Mesenchymal stem cell (in vitro differentiated cells and primary cell): Measurements from ENCODE around the gene KAT6B.

Experiments
- DNase-seq: peaks from one replicate; pipeline ENCODE4 v3.0.0-alpha.2; 2013
- H2AFZ ChIP-seq: one replicate; pipeline ENCODE4 v1.6.1; 2013; ENCODE audit warnings: low read depth, mild to moderate bottlenecking, control low read depth, inconsistent platforms, low read length, moderate library complexity
- H2AK5ac ChIP-seq: 2 replicates; pipeline ENCODE4 v1.6.1; 2013; ENCODE audit warnings: low read length, moderate library complexity, mild to moderate bottlenecking, inconsistent platforms; ENCODE audit not compliant: severe bottlenecking
- H2BK120ac ChIP-seq: one replicate; pipeline ENCODE4 v1.6.1; 2013; ENCODE audit warnings: low read depth, mild to moderate bottlenecking, inconsistent platforms, low read length, moderate library complexity
- H2BK12ac ChIP-seq, 2 experiments: one replicate each; pipeline ENCODE4 v1.6.1; 2013; ENCODE audit warnings: inconsistent platforms in 2 of 2, low read length in 2 of 2, mild to moderate bottlenecking in 2 of 2, moderate library complexity in 2 of 2, control low read depth in 1 of 2
- H2BK15ac ChIP-seq: one replicate; pipeline ENCODE4 v1.6.1; 2013; ENCODE audit warnings: mild to moderate bottlenecking, low read depth, inconsistent platforms; ENCODE audit not compliant: poor library complexity, severe bottlenecking
- H2BK5ac ChIP-seq: 2 replicates; pipeline ENCODE4 v1.6.1; 2013; ENCODE audit warnings: low read depth, mild to moderate bottlenecking, low read length, control low read depth, inconsistent platforms; ENCODE audit not compliant: poor library complexity, severe bottlenecking
- H3K14ac ChIP-seq, 2 experiments: one replicate each; pipeline ENCODE4 v1.6.1; 2013; ENCODE audit warnings: inconsistent platforms in 2 of 2, low read length in 2 of 2, control low read depth in 1 of 2, mild to moderate bottlenecking in 1 of 2, moderate library complexity in 1 of 2
- H3K18ac ChIP-seq, 2 experiments: one replicate each; pipeline ENCODE4 v1.6.1; 2013; ENCODE audit warnings: inconsistent platforms in 2 of 2, low read length in 2 of 2, control low read depth in 1 of 2, low read depth in 1 of 2, mild to moderate bottlenecking in 1 of 2
- H3K23ac ChIP-seq, 2 experiments: one replicate each; pipeline ENCODE4 v1.6.1; 2013; ENCODE audit warnings: inconsistent platforms in 2 of 2, low read length in 2 of 2, mild to moderate bottlenecking in 2 of 2, moderate library complexity in 2 of 2, control low read depth in 1 of 2
- H3K27ac ChIP-seq: 2 replicates; pipeline ENCODE4 v1.5.1; 2013; ENCODE audit warnings: mild to moderate bottlenecking, moderate library complexity, low read length, control low read depth, inconsistent platforms; ENCODE audit not compliant: poor library complexity, severe bottlenecking
- H3K27me3 ChIP-seq, 2 experiments: 2 replicates each; pipeline versions ENCODE4 v1.6.1 to v1.7.0; 2013; ENCODE audit warnings: low read length in 2 of 2, mild to moderate bottlenecking in 2 of 2, moderate library complexity in 2 of 2, control low read depth in 1 of 2, inconsistent platforms in 1 of 2; ENCODE audit not compliant: control insufficient read depth in 1 of 2, insufficient read depth in 1 of 2
- H3K36me3 ChIP-seq, 2 experiments: 2 replicates each; pipeline versions ENCODE4 v1.6.1 to v1.7.0; 2013; ENCODE audit warnings: low read length in 2 of 2, control low read depth in 1 of 2, inconsistent platforms in 1 of 2, low read depth in 1 of 2, mild to moderate bottlenecking in 1 of 2; ENCODE audit not compliant: insufficient read depth in 2 of 2, control insufficient read depth in 1 of 2
- H3K4ac ChIP-seq, 2 experiments: one replicate each; pipeline ENCODE4 v1.6.1; 2013; ENCODE audit warnings: inconsistent platforms in 2 of 2, low read length in 2 of 2, mild to moderate bottlenecking in 2 of 2, moderate library complexity in 2 of 2, control low read depth in 1 of 2, low read depth in 1 of 2
- H3K4me1 ChIP-seq: 2 replicates; pipeline ENCODE4 v1.6.1; 2013; ENCODE audit warnings: low read depth, low read length, control low read depth; ENCODE audit not compliant: control insufficient read depth, insufficient read depth
- H3K4me2 ChIP-seq: 2 replicates; pipeline ENCODE4 v1.6.1; 2013; ENCODE audit warnings: low read length, mild to moderate bottlenecking, inconsistent platforms; ENCODE audit not compliant: poor library complexity, severe bottlenecking
- H3K4me3 ChIP-seq, 2 experiments: 2 replicates each; pipeline versions ENCODE4 v1.5.1 to v1.7.0; 2013; ENCODE audit warnings: low read length in 2 of 2, mild to moderate bottlenecking in 2 of 2, control low read depth in 1 of 2, low read depth in 1 of 2; ENCODE audit not compliant: insufficient read depth in 1 of 2
- H3K79me1 ChIP-seq: replicated peaks from 2 replicates; pipeline ENCODE4 v1.6.1; 2013; ENCODE audit warnings: mild to moderate bottlenecking, control low read depth, low read length, inconsistent platforms; ENCODE audit not compliant: poor library complexity, severe bottlenecking
- H3K9ac ChIP-seq: 2 replicates; pipeline ENCODE4 v1.7.0; 2013; ENCODE audit warnings: mild to moderate bottlenecking, low read length, moderate library complexity
- H3K9me3 ChIP-seq: 2 replicates; pipeline ENCODE4 v1.7.0; 2013; ENCODE audit warnings: mild to moderate bottlenecking, low read length; ENCODE audit not compliant: control insufficient read depth
- H4K8ac ChIP-seq: one replicate; pipeline ENCODE4 v1.6.1; 2013; ENCODE audit warnings: inconsistent platforms, mild to moderate bottlenecking, low read length, moderate library complexity
- H4K91ac ChIP-seq: one replicate; pipeline ENCODE4 v1.6.1; 2013; ENCODE audit warnings: mild to moderate bottlenecking, low read length, inconsistent platforms
- WGBS: methylation state at CpG from one replicate; pipeline ENCODE4 v1.1.7; 2013; ENCODE audit warnings: mixed read lengths; 5-methylcytosine and 5-hydroxymethylcytosine counted together

The KAT6B gene

DNA sequence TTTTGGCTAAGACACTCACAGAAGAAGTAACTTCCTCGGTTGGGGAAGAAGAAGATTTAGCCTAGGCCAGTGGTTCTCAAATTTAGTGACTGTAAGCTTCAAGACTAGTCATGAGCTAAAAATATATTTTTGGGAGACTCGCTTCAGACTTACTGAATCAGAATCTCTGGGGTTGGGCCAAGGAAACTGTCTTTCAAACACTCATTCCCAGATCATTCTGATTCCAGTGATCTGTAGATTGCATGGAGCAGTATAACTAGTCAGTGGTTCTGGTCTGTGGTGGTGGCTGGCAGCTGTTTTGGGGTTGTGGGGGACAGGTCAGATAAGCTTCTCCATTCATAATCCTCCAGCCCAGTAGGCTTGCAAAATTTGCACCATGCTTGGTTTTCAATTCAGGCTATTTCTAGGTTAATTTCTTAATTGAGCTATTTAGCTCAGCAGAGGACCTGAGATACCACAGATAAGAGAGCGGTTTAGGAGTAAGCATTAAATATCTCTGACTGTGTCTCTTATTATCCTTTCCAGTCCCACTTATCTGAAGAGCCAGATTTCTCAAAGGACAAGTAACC lies 3.8 kb upstream of the KAT6B start:
- Histone ChIP-seq H3K4me1 (peaks cover 10% of the 10 kb centered on the region), H3K14ac (no peak overlapping the region), H3K27me3 (no peaks in the 10 kb centered on the region), H4K8ac (no peak overlapping the region), H4K91ac (peak overlapping the region; percentile 27), H2BK15ac (no peak overlapping the region), H3K4me3 (no peak overlapping the region), H3K23ac (no peak overlapping the region), H2AFZ (no peak overlapping the region), H3K36me3 (no peaks in the 10 kb centered on the region), H3K4me2 (no peak overlapping the region), H2AK5ac (no peak overlapping the region), H2BK5ac (no peak overlapping the region), H3K79me1 (peaks cover 7% of the 10 kb centered on the region), H3K27ac (no peak overlapping the region), H2BK12ac (no peak overlapping the region), H3K18ac (no peak overlapping the region), H3K9ac (peak overlapping the region; percentile 71), H3K9me3 (no peaks in the 10 kb centered on the region), H2BK120ac (no peak overlapping the region), H3K4ac (no peak overlapping the region)
- 95% methylated on average over 2 of the region's 3 CpGs for WGBS
- DNase-seq, result no peak

DNA sequence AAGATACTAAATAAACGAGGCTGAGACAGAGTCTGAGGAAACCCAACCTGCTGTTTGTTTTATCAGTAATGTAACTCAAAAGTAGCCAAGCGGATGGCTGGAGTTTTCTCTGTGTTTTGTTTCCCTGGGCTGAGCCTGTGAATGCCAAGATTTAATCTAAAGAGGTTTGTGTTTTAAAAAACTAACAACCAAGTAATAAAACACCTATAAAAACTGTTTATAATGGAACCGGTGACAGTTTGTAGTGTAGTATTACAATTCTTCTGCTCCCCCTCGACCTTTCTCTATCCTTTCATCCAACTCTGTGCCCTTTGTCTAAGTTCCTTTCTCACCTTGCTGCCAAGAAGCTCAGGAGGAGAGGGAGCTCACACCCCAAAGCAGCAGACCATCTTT lies 2.6 kb upstream of the KAT6B start:
- peak overlapping the region in 1 of 2 experiments; percentile 67 for H3K4ac ChIP-seq
- H3K4me1 ChIP-seq, result peaks cover 10% of the 10 kb centered on the region
- H2AFZ ChIP-seq, result no peak overlapping the region
- no peak overlapping the region for H2AK5ac ChIP-seq
- H3K4me2 ChIP-seq, result no peak overlapping the region
- H3K18ac ChIP-seq, result no peak overlapping the region
- no peaks in the 10 kb centered on the region for H3K36me3 ChIP-seq
- H2BK5ac ChIP-seq, result no peak overlapping the region
- no peak overlapping the region for H3K4me3 ChIP-seq
- H3K23ac ChIP-seq, result no peak overlapping the region
- H3K79me1 ChIP-seq, result peaks cover 9% of the 10 kb centered on the region
- H3K14ac ChIP-seq, result no peak overlapping the region
- H3K27ac ChIP-seq, result no peak overlapping the region
- H4K91ac ChIP-seq, result no peak overlapping the region
- no peak overlapping the region for H2BK12ac ChIP-seq
- no peak overlapping the region for H2BK15ac ChIP-seq
- 78% methylated on average over 2 of the region's 4 CpGs for WGBS
- no peaks in the 10 kb centered on the region for H3K9me3 ChIP-seq
- no peak overlapping the region for H2BK120ac ChIP-seq
- no peak overlapping the region for H3K9ac ChIP-seq
- H4K8ac ChIP-seq, result peak overlapping the region; percentile 76
- DNase-seq, result no peak
- no peaks in the 10 kb centered on the region for H3K27me3 ChIP-seq

- peak overlapping the region; percentile 98 for H4K91ac ChIP-seq
- no peak overlapping the region for H3K27ac ChIP-seq
- 40% methylated on average over 13 of the region's 18 CpGs for WGBS
- no peak for DNase-seq
- H2BK12ac ChIP-seq, result peak overlapping the region in 1 of 2 experiments; percentile 82
- peak overlapping the region; percentile 98 for H2BK15ac ChIP-seq
- H3K14ac ChIP-seq, result peak overlapping the region in 1 of 2 experiments; percentile 99
- H3K9ac ChIP-seq, result peak overlapping the region; percentile 86
- peak overlapping the region; percentile 57 for H2BK120ac ChIP-seq
- no peaks in the 10 kb centered on the region for H3K27me3 ChIP-seq
- H3K4me3 ChIP-seq, result peak overlapping the region; percentile 84 to 98
- peak overlapping the region; percentile 55 for H2AFZ ChIP-seq
- peak overlapping the region; percentile 67 to 99 for H3K4ac ChIP-seq
- H3K9me3 ChIP-seq, result no peaks in the 10 kb centered on the region
- H4K8ac ChIP-seq, result peak overlapping the region; percentile 76
- no peak overlapping the region for H2BK5ac ChIP-seq
- H3K36me3 ChIP-seq, result no peaks in the 10 kb centered on the region
- no peak overlapping the region for H2AK5ac ChIP-seq
- H3K79me1 ChIP-seq, result peaks cover 9% of the 10 kb centered on the region
- H3K4me1 ChIP-seq, result peaks cover 10% of the 10 kb centered on the region
- H3K4me2 ChIP-seq, result peak overlapping the region; percentile 74
- H3K18ac ChIP-seq, result peak overlapping the region; percentile 93 to 94
- peak overlapping the region in 1 of 2 experiments; percentile 96 for H3K23ac ChIP-seq
Measured at GRCh38 chr10:74824184-74824899, 2.1 kb upstream of the KAT6B start.

- Histone ChIP-seq H3K36me3 (peaks cover 0 to under 1% of the 10 kb centered on the region in 2 experiments), H3K27ac (no peak overlapping the region), H3K4me1 (peaks cover 10% of the 10 kb centered on the region), H3K4ac (peak overlapping the region; percentile 95 to 99), H2BK120ac (peak overlapping the region; percentile 95), H3K79me1 (peaks cover 9% of the 10 kb centered on the region), H3K9me3 (no peaks in the 10 kb centered on the region), H2BK15ac (peak overlapping the region; percentile 98), H3K23ac (peak overlapping the region; percentile 90 to 96), H3K4me2 (peak overlapping the region; percentile 74), H3K27me3 (no peaks in the 10 kb centered on the region), H3K4me3 (peak overlapping the region; percentile 84 to 98), H2BK5ac (no peak overlapping the region), H2AFZ (peak overlapping the region; percentile 55), H2BK12ac (peak overlapping the region in 1 of 2 experiments; percentile 82), H3K14ac (peak overlapping the region; percentile 86 to 99), H4K91ac (peak overlapping the region; percentile 98), H3K9ac (peak overlapping the region; percentile 86), H4K8ac (peak overlapping the region; percentile 67), H3K18ac (peak overlapping the region; percentile 93 to 94), H2AK5ac (no peak overlapping the region)
- under 1% methylated on average over 24 of the region's 43 CpGs for WGBS
- DNase-seq, result peak; percentile 26
Measured at GRCh38 chr10:74824900-74825370, 1.5 kb upstream of the KAT6B start.
